Endothelial cell of umbilical vein (primary cell): ENCODE results near the gene GTF3C1. TPM values are rescaled to one million over a fixed set of nuclear protein-coding genes. Genes with fewer than 3 reads are reported as not detected.

Source experiments
- BruUV-seq: library from RNA; stranded (reverse); fragments of 400-500 nt; replicated peaks from 2 replicates; lab custom pipeline; 2021; lab: Mats Ljungman, UMichigan
- CTCF ChIA-PET: fragments of 300-600, 350-600 bp; sonication (Branson Sonifier 250); formaldehyde crosslinking; loops from one replicate; lab custom pipeline; 2021; ENCODE audit warnings: antibody characterized with exemption, inconsistent platforms; lab: Charles Lee
- POLR2A ChIA-PET: fragments of 300-600, 350-600 bp; sonication (Branson Sonifier 250); formaldehyde crosslinking; loops from one replicate; lab custom pipeline; 2021; ENCODE audit warnings: antibody characterized with exemption, inconsistent platforms; lab: Charles Lee
- DNase-seq: peaks from one replicate; pipeline ENCODE4 v3.0.0-alpha.2; 2011; ENCODE audit warnings: low read depth, low spot score
- FAIRE-seq: peaks from 2 replicates; lab custom pipeline; 2011; peaks lifted over from hg19 to GRCh38; lab: Jason Lieb, UNC
- H2AFZ ChIP-seq: 2 replicates; pipeline ENCODE4 v1.6.0; 2012; ENCODE audit warnings: low read depth, low read length, control low read depth, inconsistent platforms
- H3K27ac ChIP-seq: 2 replicates; pipeline ENCODE4 v1.5.1; 2011; ENCODE audit warnings: low read depth, mild to moderate bottlenecking, control low read depth, low read length, moderate library complexity; ENCODE audit not compliant: insufficient read depth
- H3K27me3 ChIP-seq, 2 experiments: 2 replicates each; pipeline versions ENCODE4 v1.6.0 to v1.6.1; 2011; ENCODE audit warnings: low read length in 2 of 2, mixed read lengths in 1 of 2; ENCODE audit not compliant: control insufficient read depth in 2 of 2, insufficient read depth in 2 of 2
- H3K36me3 ChIP-seq, 2 experiments: 2 replicates in 1 of 2; 3 replicates in 1 of 2; pipeline ENCODE4 v1.5.1; 2011; ENCODE audit warnings: low read length in 2 of 2, mild to moderate bottlenecking in 1 of 2, moderate library complexity in 1 of 2; ENCODE audit not compliant: control insufficient read depth in 2 of 2, insufficient read depth in 2 of 2; ENCODE audit errors: extremely low read depth in 1 of 2
- H3K4me1 ChIP-seq: 3 replicates; pipeline ENCODE4 v1.5.1; 2011; ENCODE audit warnings: mild to moderate bottlenecking, low read length; ENCODE audit not compliant: control insufficient read depth, insufficient read depth; ENCODE audit errors: extremely low read depth
- H3K4me2 ChIP-seq: 2 replicates; pipeline ENCODE4 v1.6.1; 2011; ENCODE audit warnings: low read length, control low read depth, mixed read lengths; ENCODE audit not compliant: insufficient read depth
- H3K4me3 ChIP-seq, 3 experiments: fragments of 200-600 bp in 1 of 3; sonication (generic), shearing (Covaris generic) in 1 of 3; replicated peaks in 1 of 3; 2 replicates each; pipeline ENCODE4 v1.5.1; 2011 to 2016; ENCODE audit warnings: control low read depth in 3 of 3, low read length in 3 of 3, mild to moderate bottlenecking in 2 of 3, inconsistent platforms in 1 of 3, low read depth in 1 of 3, moderate library complexity in 1 of 3; ENCODE audit not compliant: insufficient read depth in 1 of 3
- H3K79me2 ChIP-seq: 2 replicates; pipeline ENCODE4 v1.6.0; 2012; ENCODE audit warnings: low read length, inconsistent platforms; ENCODE audit not compliant: control insufficient read depth, insufficient read depth
- H3K9ac ChIP-seq: replicated peaks from 2 replicates; pipeline ENCODE3; 2011; ENCODE audit warnings: low read length, control low read depth; ENCODE audit not compliant: insufficient read depth; ENCODE audit errors: extremely low read depth
- H3K9me1 ChIP-seq: replicated peaks from 3 replicates; pipeline ENCODE4 v1.6.0; 2011; ENCODE audit warnings: mild to moderate bottlenecking, low read length; ENCODE audit not compliant: control insufficient read depth, insufficient read depth; ENCODE audit errors: extremely low read depth
- H3K9me3 ChIP-seq: replicated peaks from 2 replicates; pipeline ENCODE4 v1.5.1; 2012; ENCODE audit warnings: low read length, inconsistent platforms; ENCODE audit not compliant: control insufficient read depth, insufficient read depth
- H4K20me1 ChIP-seq: replicated peaks from 2 replicates; pipeline ENCODE3; 2011; ENCODE audit warnings: mild to moderate bottlenecking, low read length; ENCODE audit not compliant: control insufficient read depth, insufficient read depth; ENCODE audit errors: extremely low read depth
- EZH2 ChIP-seq: IDR thresholded peaks from 2 replicates; pipeline ENCODE4 v1.6.1; 2012; ENCODE audit warnings: borderline replicate concordance, low read depth, mild to moderate bottlenecking, moderate library complexity, low read length, inconsistent platforms; ENCODE audit not compliant: severe bottlenecking
- FOS ChIP-seq: IDR thresholded peaks from 2 replicates; pipeline ENCODE4 v1.6.1; 2011; ENCODE audit warnings: mild to moderate bottlenecking, low read length, moderate library complexity, borderline replicate concordance; ENCODE audit not compliant: insufficient read depth
- GATA2 ChIP-seq: IDR thresholded peaks from 2 replicates; pipeline ENCODE4 v1.7.0; 2011; ENCODE audit warnings: low read depth, mild to moderate bottlenecking, moderate library complexity, mixed read lengths, low read length; ENCODE audit not compliant: insufficient read length, insufficient read depth
- JUN ChIP-seq: IDR thresholded peaks from 2 replicates; pipeline ENCODE4 v1.6.1; 2011; ENCODE audit warnings: borderline replicate concordance, low read depth; ENCODE audit not compliant: insufficient read length, insufficient read depth
- MAX ChIP-seq: IDR thresholded peaks from 2 replicates; pipeline ENCODE4 v1.6.1; 2011; ENCODE audit not compliant: insufficient read depth, insufficient read length
- MYC ChIP-seq: IDR thresholded peaks from one replicate; pipeline ENCODE4 v1.6.1; 2011; ENCODE audit warnings: mild to moderate bottlenecking, low read depth, low read length
- POLR2A ChIP-seq: IDR thresholded peaks from 2 replicates; pipeline ENCODE4 v1.6.1; 2012; ENCODE audit warnings: low read depth, mild to moderate bottlenecking, control low read depth, low read length
- POLR2AphosphoS5 ChIP-seq: IDR thresholded peaks from 2 replicates; pipeline ENCODE4 v1.6.1; 2012; ENCODE audit warnings: low read depth, mild to moderate bottlenecking, control low read depth, low read length, moderate library complexity; ENCODE audit not compliant: insufficient read depth
- dilution Hi-C: fragments of 300-500 bp; cut with MboI; formaldehyde crosslinking; loops from one replicate; pipeline ENCODE4 v1.15.0; 2019; ENCODE audit warnings: low sequenced_read_pairs; ENCODE audit not compliant: extremely low pct_ligation_motif_present
- intact Hi-C: fragments of 100-400 bp; cut with micrococcal nuclease; formaldehyde crosslinking; loops from one replicate; pipeline ENCODE4 v1.10.0; 2022
- polyA plus RNA-seq, 4 experiments: library from polyadenylated mRNA; depleted of rRNA in 3 of 4; stranded (reverse) in 3 of 4; unstranded in 1 of 4; fragments of >200 nt; gene quantifications; 2 replicates each; pipeline versions ENCODE4 v1.2.1 to v1.2.3, GENCODE V29; 2011 to 2012; ENCODE audit warnings: missing spikeins in 1 of 4
- total RNA-seq: library from RNA; stranded (reverse); gene quantifications from 2 replicates; pipeline ENCODE4 v1.2.3, GENCODE V29; 2021
- TF ChIP-seq, protein P1 (sequence below), 2 donors: IDR thresholded peaks; 1 replicate in 1 of 2; 2 replicates in 1 of 2; pipeline ENCODE4 v1.5.1; 2011; ENCODE audit warnings: low read length in 2 of 2, mild to moderate bottlenecking in 2 of 2, moderate library complexity in 2 of 2, control low read depth in 1 of 2, inconsistent platforms in 1 of 2, low read depth in 1 of 2; ENCODE audit not compliant: insufficient read depth in 1 of 2; ENCODE audit errors: extremely low read depth in 1 of 2

GTF3C1 gene
- total and polyA plus RNA-seq, 2 donors (not counting 3 experiments of a cell fraction or from before 2014, with no cell fraction given) = 58.1 to 86.1 TPM

- intact Hi-C loops = no loop called here
Measured at GRCh38 chr16:27514806-27515205, 34.9 kb downstream of the GTF3C1 start.

More at GRCh38 chr16:27514806-27515205, 34.9 kb downstream of the GTF3C1 start:
- Histone ChIP-seq H3K36me3 (peaks cover 2 to 29% of the 10 kb centered on the region in 2 experiments), H3K9me1 (no peaks in the 10 kb centered on the region), H4K20me1 (no peaks in the 10 kb centered on the region), H3K27me3 (no peaks in the 10 kb centered on the region), H3K4me3 (no peak overlapping the region), H3K4me2 (no peak overlapping the region), H3K27ac (no peak overlapping the region), H3K4me1 (no peaks in the 10 kb centered on the region), H3K9ac (no peak overlapping the region), H3K79me2 (no peaks in the 10 kb centered on the region), H2AFZ (no peak overlapping the region), H3K9me3 (no peaks in the 10 kb centered on the region)
- no peak for FAIRE-seq
- DNase-seq = no peak
- no peak for TF ChIP-seq MYC
- no peak for TF ChIP-seq POLR2AphosphoS5
- TF ChIP-seq MAX = no peak
- TF ChIP-seq FOS = no peak
- TF ChIP-seq GATA2 = no peak
- TF ChIP-seq POLR2A = no peak
- TF ChIP-seq, protein P1, sequence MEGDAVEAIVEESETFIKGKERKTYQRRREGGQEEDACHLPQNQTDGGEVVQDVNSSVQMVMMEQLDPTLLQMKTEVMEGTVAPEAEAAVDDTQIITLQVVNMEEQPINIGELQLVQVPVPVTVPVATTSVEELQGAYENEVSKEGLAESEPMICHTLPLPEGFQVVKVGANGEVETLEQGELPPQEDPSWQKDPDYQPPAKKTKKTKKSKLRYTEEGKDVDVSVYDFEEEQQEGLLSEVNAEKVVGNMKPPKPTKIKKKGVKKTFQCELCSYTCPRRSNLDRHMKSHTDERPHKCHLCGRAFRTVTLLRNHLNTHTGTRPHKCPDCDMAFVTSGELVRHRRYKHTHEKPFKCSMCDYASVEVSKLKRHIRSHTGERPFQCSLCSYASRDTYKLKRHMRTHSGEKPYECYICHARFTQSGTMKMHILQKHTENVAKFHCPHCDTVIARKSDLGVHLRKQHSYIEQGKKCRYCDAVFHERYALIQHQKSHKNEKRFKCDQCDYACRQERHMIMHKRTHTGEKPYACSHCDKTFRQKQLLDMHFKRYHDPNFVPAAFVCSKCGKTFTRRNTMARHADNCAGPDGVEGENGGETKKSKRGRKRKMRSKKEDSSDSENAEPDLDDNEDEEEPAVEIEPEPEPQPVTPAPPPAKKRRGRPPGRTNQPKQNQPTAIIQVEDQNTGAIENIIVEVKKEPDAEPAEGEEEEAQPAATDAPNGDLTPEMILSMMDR (IDR thresholded peaks at IDR 0.05; ENCODE audit: extremely low read depth in 1 of 2, insufficient read depth in 1 of 2, low read depth in 1 of 2, low read length in 2 of 2) = no peak
- no peak for TF ChIP-seq JUN
- no peak for TF ChIP-seq EZH2
- dilution Hi-C loops = no loop called here
- POLR2A ChIA-PET = no interaction called here
- CTCF ChIA-PET = interaction anchor here (0.9 to 2.3 kb wide), 4 partner anchors 9 to 556 kb away, joined by 3 to 15 read pairs (median 6); partner anchors contain the start of genes GTF3C1 and KATNIP
- BruUV-seq = no TSS peak
